Neural progenitor cell (in vitro differentiated cells): ENCODE measurements around the gene C2orf76.

ENCODE experiments used
- EZH2 ChIP-seq: fragments of 200-600 bp; sonication (generic); IDR thresholded peaks from 2 replicates; pipeline ENCODE4 v1.6.1; 2017; ENCODE audit warnings: antibody characterized with exemption, mild to moderate bottlenecking, moderate library complexity
- EZH2phosphoT487 ChIP-seq: fragments of 200-600 bp; sonication (generic); IDR thresholded peaks from 2 replicates; pipeline ENCODE4 v1.6.1; 2017; ENCODE audit warnings: antibody characterized with exemption
- TF ChIP-seq, protein P1 (sequence below): fragments of 200-600 bp; sonication (generic); IDR thresholded peaks from 2 replicates; pipeline ENCODE4 v1.5.1; 2017; ENCODE audit warnings: antibody characterized with exemption, mild to moderate bottlenecking

- TF ChIP-seq, protein P1, sequence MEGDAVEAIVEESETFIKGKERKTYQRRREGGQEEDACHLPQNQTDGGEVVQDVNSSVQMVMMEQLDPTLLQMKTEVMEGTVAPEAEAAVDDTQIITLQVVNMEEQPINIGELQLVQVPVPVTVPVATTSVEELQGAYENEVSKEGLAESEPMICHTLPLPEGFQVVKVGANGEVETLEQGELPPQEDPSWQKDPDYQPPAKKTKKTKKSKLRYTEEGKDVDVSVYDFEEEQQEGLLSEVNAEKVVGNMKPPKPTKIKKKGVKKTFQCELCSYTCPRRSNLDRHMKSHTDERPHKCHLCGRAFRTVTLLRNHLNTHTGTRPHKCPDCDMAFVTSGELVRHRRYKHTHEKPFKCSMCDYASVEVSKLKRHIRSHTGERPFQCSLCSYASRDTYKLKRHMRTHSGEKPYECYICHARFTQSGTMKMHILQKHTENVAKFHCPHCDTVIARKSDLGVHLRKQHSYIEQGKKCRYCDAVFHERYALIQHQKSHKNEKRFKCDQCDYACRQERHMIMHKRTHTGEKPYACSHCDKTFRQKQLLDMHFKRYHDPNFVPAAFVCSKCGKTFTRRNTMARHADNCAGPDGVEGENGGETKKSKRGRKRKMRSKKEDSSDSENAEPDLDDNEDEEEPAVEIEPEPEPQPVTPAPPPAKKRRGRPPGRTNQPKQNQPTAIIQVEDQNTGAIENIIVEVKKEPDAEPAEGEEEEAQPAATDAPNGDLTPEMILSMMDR, result no peak
- TF ChIP-seq EZH2, result no peak
- no peak for TF ChIP-seq EZH2phosphoT487
Observed at GRCh38 chr2:119323459-119323858, 43.2 kb downstream of the C2orf76 start.
